Panc1 (cell line): ENCODE measurements around the gene GSTO2. TPM values are rescaled to one million over a fixed set of nuclear protein-coding genes. Genes with fewer than 3 reads are reported as not detected.

Source experiments
- ATAC-seq: fragments of 200-7000 bp; cut with Tn5 transposase; 2 replicates; pipeline ENCODE4 v1.9.1; 2020; ENCODE audit warnings: mild to moderate bottlenecking, moderate library complexity
- BruUV-seq: library from RNA; stranded (reverse); fragments of 400-500 nt; replicated peaks from 2 replicates; lab custom pipeline; 2021; lab: Mats Ljungman, UMichigan
- CTCF ChIA-PET: fragments of 300-600 bp; sonication (Branson Sonifier 250); formaldehyde crosslinking; loops from one replicate; lab custom pipeline; 2022; ENCODE audit warnings: antibody characterized with exemption; lab: Charles Lee
- POLR2A ChIA-PET: fragments of 300-600 bp; sonication (Branson Sonifier 250); formaldehyde crosslinking; loops from one replicate; lab custom pipeline; 2022; ENCODE audit warnings: antibody characterized with exemption; lab: Charles Lee
- DNase-seq: peaks from one replicate; pipeline ENCODE4 v3.0.0-alpha.2; 2010; ENCODE audit warnings: low read depth, low spot score
- H3K27ac ChIP-seq: 2 replicates; pipeline ENCODE4 v1.5.1; 2011; ENCODE audit warnings: mild to moderate bottlenecking, low read length, inconsistent platforms
- H3K27me3 ChIP-seq: fragments of 200-500 bp; sonication (Bioruptor generic); 2 replicates; pipeline ENCODE4 v1.6.0; 2014; ENCODE audit warnings: low read length, inconsistent platforms; ENCODE audit not compliant: control insufficient read depth, insufficient read depth
- H3K36me3 ChIP-seq: fragments of 200-500 bp; sonication (Bioruptor generic); 2 replicates; pipeline ENCODE4 v1.5.1; 2014; ENCODE audit warnings: inconsistent platforms, mild to moderate bottlenecking, low read length, moderate library complexity; ENCODE audit not compliant: control insufficient read depth, insufficient read depth
- H3K4me1 ChIP-seq: 2 replicates; pipeline ENCODE4 v1.5.1; 2011; ENCODE audit warnings: inconsistent platforms, mild to moderate bottlenecking, low read length, moderate library complexity; ENCODE audit not compliant: control insufficient read depth, insufficient read depth
- H3K4me3 ChIP-seq, 2 experiments: 2 replicates each; pipeline ENCODE4 v1.5.1; 2011 to 2012; ENCODE audit warnings: low read depth in 2 of 2, low read length in 2 of 2, mild to moderate bottlenecking in 2 of 2, inconsistent platforms in 1 of 2, moderate library complexity in 1 of 2
- H3K9me3 ChIP-seq: fragments of 200-500 bp; sonication (Bioruptor generic); 2 replicates; pipeline ENCODE4 v1.5.1; 2014; ENCODE audit warnings: low read depth, mild to moderate bottlenecking, inconsistent platforms, low read length, moderate library complexity; ENCODE audit not compliant: control insufficient read depth, insufficient read depth
- POLR2AphosphoS5 ChIP-seq: IDR thresholded peaks from 2 replicates; pipeline ENCODE4 v1.6.1; 2012; ENCODE audit warnings: mild to moderate bottlenecking, low read depth, low read length, moderate library complexity
- SIN3A ChIP-seq: IDR thresholded peaks from 2 replicates; pipeline ENCODE4 v1.6.1; 2012; ENCODE audit warnings: low read depth, mild to moderate bottlenecking, low read length, moderate library complexity, borderline replicate concordance; ENCODE audit not compliant: insufficient read depth
- TCF7L2 ChIP-seq: IDR thresholded peaks from 2 replicates; pipeline ENCODE4 v1.6.1; 2011; ENCODE audit warnings: mild to moderate bottlenecking, low read depth, low read length, inconsistent platforms
- in situ Hi-C: cut with HindIII; loops from 2 replicates; pipeline ENCODE4 v1.10.0; 2016; ENCODE audit warnings: low sequenced_read_pairs, low pct_unique_long_range_greater_than_20kb
- intact Hi-C: fragments of 100-400 bp; cut with micrococcal nuclease; formaldehyde crosslinking; loops from one replicate; pipeline ENCODE4 v1.10.0; 2022; ENCODE audit not compliant: unreplicated experiment
- total RNA-seq: library from RNA; stranded (reverse); gene quantifications from one replicate; pipeline ENCODE4 v1.2.1, GENCODE V29; 2021; ENCODE audit not compliant: unreplicated experiment
- TF ChIP-seq, protein P1 (sequence below): fragments of 450-650 bp; IDR thresholded peaks from 2 replicates; pipeline ENCODE4 v1.5.1; 2017; ENCODE audit warnings: mild to moderate bottlenecking
- TF ChIP-seq, protein P2 (sequence below), 2 experiments: IDR thresholded peaks; 2 replicates each; pipeline ENCODE4 v1.6.1; 2011 to 2012; ENCODE audit warnings: low read depth in 2 of 2, control low read depth in 1 of 2, low read length in 1 of 2, mild to moderate bottlenecking in 1 of 2, moderate library complexity in 1 of 2; ENCODE audit not compliant: insufficient read depth in 1 of 2

GSTO2 gene
- total RNA-seq, 1 experiment from 2014 or later = 28.5 TPM

DNA sequence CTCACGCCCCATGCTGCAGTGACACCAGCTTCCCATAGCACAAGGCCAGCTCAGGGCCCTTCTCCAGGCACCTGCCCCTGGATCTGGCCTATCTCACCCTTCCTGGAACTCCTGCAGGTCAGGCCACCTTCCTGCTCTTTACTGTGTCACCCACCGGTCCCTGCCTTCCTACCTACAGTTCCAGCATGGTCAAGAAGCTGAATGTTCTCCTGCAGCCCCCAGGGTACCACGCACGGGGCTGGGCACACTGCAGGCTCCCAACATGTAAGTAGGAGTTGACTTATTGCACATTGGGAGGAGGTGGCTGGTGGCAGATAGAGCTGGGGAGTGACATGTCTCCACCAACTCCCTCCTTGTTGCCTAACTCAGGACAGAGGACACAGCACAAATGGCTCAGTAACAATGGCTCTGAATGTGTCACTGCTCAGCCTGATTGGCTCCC is 54.8 kb downstream of the GSTO2 start:
- no peak for ATAC-seq
- intact Hi-C loops = no loop called here

DNA sequence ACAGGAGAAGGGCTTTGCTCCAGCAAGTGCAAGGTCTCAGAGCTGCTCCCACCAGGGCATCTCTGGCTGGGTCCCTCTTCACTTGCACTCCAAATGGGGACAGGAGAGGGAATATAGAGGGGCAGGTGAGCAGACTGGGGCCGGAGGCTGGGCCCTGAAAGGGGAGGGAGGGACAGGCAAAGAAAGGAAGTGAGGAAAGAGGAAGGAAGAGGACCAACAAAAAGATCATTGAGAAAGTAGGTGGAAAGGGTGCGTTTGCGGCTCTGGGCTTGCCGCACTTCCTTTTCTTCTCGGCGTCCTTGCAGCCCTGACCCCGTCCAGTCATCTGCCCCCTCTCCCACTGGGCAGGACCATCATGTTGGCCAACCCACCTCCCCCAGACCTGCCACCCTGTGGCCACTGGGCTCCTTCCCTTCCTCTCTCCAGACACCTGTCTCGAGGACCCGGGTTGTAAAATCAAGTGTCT is 55.3 kb downstream of the GSTO2 start:
- POLR2A ChIA-PET = no interaction called here
- Histone ChIP-seq H3K27ac (0 out of 2 replicates have a peak overlapping the region, but pooled peaks have one; percentile 18), H3K36me3 (no peaks in the 10 kb centered on the region), H3K4me3 (no peak overlapping the region), H3K27me3 (no peaks in the 10 kb centered on the region), H3K9me3 (no peaks in the 10 kb centered on the region), H3K4me1 (peaks cover 92% of the 10 kb centered on the region)
- CTCF ChIA-PET = interaction anchor here (1.0 kb wide), 1 partner anchor 19 kb away, joined by 3 read pairs; no protein-coding TSS in a partner anchor
- in situ Hi-C loops (no loop called here), intact Hi-C loops (no loop called here)
- TF ChIP-seq SIN3A (no peak), TCF7L2 (no peak), POLR2AphosphoS5 (no peak)
- TF ChIP-seq, protein P1, sequence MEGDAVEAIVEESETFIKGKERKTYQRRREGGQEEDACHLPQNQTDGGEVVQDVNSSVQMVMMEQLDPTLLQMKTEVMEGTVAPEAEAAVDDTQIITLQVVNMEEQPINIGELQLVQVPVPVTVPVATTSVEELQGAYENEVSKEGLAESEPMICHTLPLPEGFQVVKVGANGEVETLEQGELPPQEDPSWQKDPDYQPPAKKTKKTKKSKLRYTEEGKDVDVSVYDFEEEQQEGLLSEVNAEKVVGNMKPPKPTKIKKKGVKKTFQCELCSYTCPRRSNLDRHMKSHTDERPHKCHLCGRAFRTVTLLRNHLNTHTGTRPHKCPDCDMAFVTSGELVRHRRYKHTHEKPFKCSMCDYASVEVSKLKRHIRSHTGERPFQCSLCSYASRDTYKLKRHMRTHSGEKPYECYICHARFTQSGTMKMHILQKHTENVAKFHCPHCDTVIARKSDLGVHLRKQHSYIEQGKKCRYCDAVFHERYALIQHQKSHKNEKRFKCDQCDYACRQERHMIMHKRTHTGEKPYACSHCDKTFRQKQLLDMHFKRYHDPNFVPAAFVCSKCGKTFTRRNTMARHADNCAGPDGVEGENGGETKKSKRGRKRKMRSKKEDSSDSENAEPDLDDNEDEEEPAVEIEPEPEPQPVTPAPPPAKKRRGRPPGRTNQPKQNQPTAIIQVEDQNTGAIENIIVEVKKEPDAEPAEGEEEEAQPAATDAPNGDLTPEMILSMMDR = no peak
- TF ChIP-seq, protein P2, sequence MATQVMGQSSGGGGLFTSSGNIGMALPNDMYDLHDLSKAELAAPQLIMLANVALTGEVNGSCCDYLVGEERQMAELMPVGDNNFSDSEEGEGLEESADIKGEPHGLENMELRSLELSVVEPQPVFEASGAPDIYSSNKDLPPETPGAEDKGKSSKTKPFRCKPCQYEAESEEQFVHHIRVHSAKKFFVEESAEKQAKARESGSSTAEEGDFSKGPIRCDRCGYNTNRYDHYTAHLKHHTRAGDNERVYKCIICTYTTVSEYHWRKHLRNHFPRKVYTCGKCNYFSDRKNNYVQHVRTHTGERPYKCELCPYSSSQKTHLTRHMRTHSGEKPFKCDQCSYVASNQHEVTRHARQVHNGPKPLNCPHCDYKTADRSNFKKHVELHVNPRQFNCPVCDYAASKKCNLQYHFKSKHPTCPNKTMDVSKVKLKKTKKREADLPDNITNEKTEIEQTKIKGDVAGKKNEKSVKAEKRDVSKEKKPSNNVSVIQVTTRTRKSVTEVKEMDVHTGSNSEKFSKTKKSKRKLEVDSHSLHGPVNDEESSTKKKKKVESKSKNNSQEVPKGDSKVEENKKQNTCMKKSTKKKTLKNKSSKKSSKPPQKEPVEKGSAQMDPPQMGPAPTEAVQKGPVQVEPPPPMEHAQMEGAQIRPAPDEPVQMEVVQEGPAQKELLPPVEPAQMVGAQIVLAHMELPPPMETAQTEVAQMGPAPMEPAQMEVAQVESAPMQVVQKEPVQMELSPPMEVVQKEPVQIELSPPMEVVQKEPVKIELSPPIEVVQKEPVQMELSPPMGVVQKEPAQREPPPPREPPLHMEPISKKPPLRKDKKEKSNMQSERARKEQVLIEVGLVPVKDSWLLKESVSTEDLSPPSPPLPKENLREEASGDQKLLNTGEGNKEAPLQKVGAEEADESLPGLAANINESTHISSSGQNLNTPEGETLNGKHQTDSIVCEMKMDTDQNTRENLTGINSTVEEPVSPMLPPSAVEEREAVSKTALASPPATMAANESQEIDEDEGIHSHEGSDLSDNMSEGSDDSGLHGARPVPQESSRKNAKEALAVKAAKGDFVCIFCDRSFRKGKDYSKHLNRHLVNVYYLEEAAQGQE (IDR thresholded peaks at IDR 0.05; ENCODE audit: insufficient read depth in 1 of 2, low read depth in 2 of 2, low read length in 1 of 2) = no peak
- ATAC-seq = no peak
- DNase-seq = no peak
- BruUV-seq = no TSS peak

More for the DNA sequence above, 54.8 kb downstream of the GSTO2 start:
- peaks cover 92% of the 10 kb centered on the region for H3K4me1 ChIP-seq
- no peaks in the 10 kb centered on the region for H3K27me3 ChIP-seq
- H3K36me3 ChIP-seq = no peaks in the 10 kb centered on the region
- 0 out of 2 replicates have a peak overlapping the region, but pooled peaks have one; percentile 18 for H3K27ac ChIP-seq
- H3K4me3 ChIP-seq = no peak overlapping the region
- in situ Hi-C loops = no loop called here
- ChIA-PET CTCF (no interaction called here), POLR2A (no interaction called here)
- TF ChIP-seq, protein P1 = no peak
- TF ChIP-seq SIN3A (no peak), POLR2AphosphoS5 (no peak), TCF7L2 (no peak)
- TF ChIP-seq, protein P2 (IDR thresholded peaks at IDR 0.05; ENCODE audit: insufficient read depth in 1 of 2, low read depth in 2 of 2, low read length in 1 of 2) = no peak
- H3K9me3 ChIP-seq = no peaks in the 10 kb centered on the region
- DNase-seq = no peak
- no TSS peak for BruUV-seq
